Measurements from ENCODE around the gene MBTPS2. TPM values are rescaled to one million over a fixed set of nuclear protein-coding genes. Genes with fewer than 3 reads are reported as not detected.

Gene MBTPS2
- total and polyA plus RNA-seq, 2 donors from 2014 or later = 4.9 to 13.4 TPM

GRCh38 chrX:21837056-21837455 lies 2.4 kb upstream of the MBTPS2 start:
- H3K27me3 ChIP-seq (ENCODE audit: control insufficient read depth, insufficient read depth, low read length) = no peaks in the 10 kb centered on the region
- FAIRE-seq (no peak), DNase-seq (no peak)
- H3K27ac ChIP-seq (ENCODE audit: low read depth in 2 of 2, low read length in 2 of 2) = no peak overlapping the region
- H3K36me3 ChIP-seq (ENCODE audit: control insufficient read depth in 2 of 3, insufficient read depth in 3 of 3, low read length in 3 of 3) = no peaks in the 10 kb centered on the region
- intact Hi-C loops (cut with DNase I) = no loop called here
- no peak overlapping the region for H3K4me3 ChIP-seq (ENCODE audit: low read length in 3 of 3)
- TF ChIP-seq CTCF (IDR thresholded peaks at IDR 0.05; ENCODE audit: borderline replicate concordance, extremely low read depth, insufficient read depth) = no peak
- peaks cover 0 to 6% (median 0%) of the 10 kb centered on the region in 3 donors for H3K4me1 ChIP-seq (ENCODE audit: control insufficient read depth in 2 of 3, insufficient read depth in 2 of 3, low read depth in 1 of 3, low read length in 3 of 3)
- H3K9ac ChIP-seq (ENCODE audit: low read length in 3 of 3) = no peak overlapping the region
- no peaks in the 10 kb centered on the region for H3K9me3 ChIP-seq (ENCODE audit: control insufficient read depth in 2 of 3, insufficient read depth in 1 of 3, low read length in 3 of 3)

GRCh38 chrX:21838937-21839333 lies 482 bp upstream of the MBTPS2 start:
- Histone ChIP-seq H3K9me3 (ENCODE audit: control insufficient read depth in 2 of 3, insufficient read depth in 1 of 3, low read length in 3 of 3) (no peaks in the 10 kb centered on the region), H3K4me1 (ENCODE audit: control insufficient read depth in 2 of 3, insufficient read depth in 2 of 3, low read depth in 1 of 3, low read length in 3 of 3) (peaks cover 0 to 6% (median 0%) of the 10 kb centered on the region in 3 donors), H3K36me3 (ENCODE audit: control insufficient read depth in 2 of 3, insufficient read depth in 3 of 3, low read length in 3 of 3) (no peaks in the 10 kb centered on the region), H3K27ac (ENCODE audit: low read depth in 2 of 2, low read length in 2 of 2) (no peak overlapping the region), H3K9ac (ENCODE audit: low read length in 3 of 3) (peak overlapping the region in 2 of 3 donors; percentile 48 to 78), H3K27me3 (ENCODE audit: control insufficient read depth, insufficient read depth, low read length) (no peaks in the 10 kb centered on the region), H3K4me3 (ENCODE audit: low read length in 3 of 3) (peak overlapping the region; percentile 77 to 81 (median 78))
- TF ChIP-seq CTCF (IDR thresholded peaks at IDR 0.05; ENCODE audit: borderline replicate concordance, extremely low read depth, insufficient read depth) = no peak
- intact Hi-C loops (cut with DNase I) = no loop called here
- FAIRE-seq = no peak
- DNase-seq = peak in 1 of 5 donors; percentile 31

GRCh38 chrX:21840193-21840545 lies 752 bp downstream of the MBTPS2 start:
- FAIRE-seq (no peak), DNase-seq (peak in 2 of 5 donors; percentile 9 to 26)
- Histone ChIP-seq H3K27me3 (ENCODE audit: control insufficient read depth, insufficient read depth, low read length) (no peaks in the 10 kb centered on the region), H3K4me3 (ENCODE audit: low read length in 3 of 3) (peak overlapping the region; percentile 77 to 81 (median 78)), H3K27ac (ENCODE audit: low read depth in 2 of 2, low read length in 2 of 2) (peak overlapping the region in 1 of 2 donors; percentile 57), H3K9ac (ENCODE audit: low read length in 3 of 3) (peak overlapping the region; percentile 71 to 78 (median 71)), H3K36me3 (ENCODE audit: control insufficient read depth in 2 of 3, insufficient read depth in 3 of 3, low read length in 3 of 3) (peaks cover 0 to 4% (median 0%) of the 10 kb centered on the region in 3 donors), H3K9me3 (ENCODE audit: control insufficient read depth in 2 of 3, insufficient read depth in 1 of 3, low read length in 3 of 3) (no peaks in the 10 kb centered on the region), H3K4me1 (ENCODE audit: control insufficient read depth in 2 of 3, insufficient read depth in 2 of 3, low read depth in 1 of 3, low read length in 3 of 3) (peaks cover 0 to 6% (median 0%) of the 10 kb centered on the region in 3 donors)
- intact Hi-C loops (cut with DNase I) = no loop called here
- no peak for TF ChIP-seq CTCF (IDR thresholded peaks at IDR 0.05; ENCODE audit: borderline replicate concordance, extremely low read depth, insufficient read depth)

- DNase-seq (no peak), FAIRE-seq (no peak)
- peaks cover 0 to 8% (median 4%) of the 10 kb centered on the region in 3 donors for H3K36me3 ChIP-seq (ENCODE audit: control insufficient read depth in 2 of 3, insufficient read depth in 3 of 3, low read length in 3 of 3)
- H3K9ac ChIP-seq (ENCODE audit: low read length in 3 of 3) = no peak overlapping the region
- H3K4me3 ChIP-seq (ENCODE audit: low read length in 3 of 3) = no peak overlapping the region
- no peaks in the 10 kb centered on the region for H3K9me3 ChIP-seq (ENCODE audit: control insufficient read depth in 2 of 3, insufficient read depth in 1 of 3, low read length in 3 of 3)
- intact Hi-C loops (cut with DNase I) = no loop called here
- no peak overlapping the region for H3K27ac ChIP-seq (ENCODE audit: low read depth in 2 of 2, low read length in 2 of 2)
- no peaks in the 10 kb centered on the region for H3K27me3 ChIP-seq (ENCODE audit: control insufficient read depth, insufficient read depth, low read length)
- peaks cover 0 to 6% (median 0%) of the 10 kb centered on the region in 3 donors for H3K4me1 ChIP-seq (ENCODE audit: control insufficient read depth in 2 of 3, insufficient read depth in 2 of 3, low read depth in 1 of 3, low read length in 3 of 3)
- no peak for TF ChIP-seq CTCF (IDR thresholded peaks at IDR 0.05; ENCODE audit: borderline replicate concordance, extremely low read depth, insufficient read depth)
Observed at GRCh38 chrX:21843179-21843578, 3.8 kb downstream of the MBTPS2 start.

All from kidney (tissue), 14 donors.